Stimulated activated memory B cell treated with anti-CD40 and anti-IgM and Interleukin-4, amounts not matched to agents 10 μg/mL and 1 μg/mL and 100 μg/mL, for 72 hours (primary cell): ENCODE data around the gene CD6.
A peak's percentile ranks its signal among the peaks of the same experiment; 100 is the strongest.
"Not testable (repeated sequence)": the region's sequence is repeated elsewhere in the genome, so short reads cannot be mapped to it uniquely, and the experiment has no call there.

Source experiments
- ATAC-seq: fragments of 150-1000 bp; cut with Tn5 transposase; 2 replicates; pipeline ENCODE4 v1.10.0; 2021
- H3K27ac Mint-ChIP-seq: one replicate; pipeline ENCODE4 v1.8.0; 2022; ENCODE audit warnings: mild to moderate bottlenecking, mixed read lengths
- H3K27me3 Mint-ChIP-seq: one replicate; pipeline ENCODE4 v1.8.0; 2022; ENCODE audit warnings: mixed read lengths
- H3K36me3 Mint-ChIP-seq: one replicate; pipeline ENCODE4 v1.8.0; 2022; ENCODE audit warnings: mixed read lengths
- H3K4me1 Mint-ChIP-seq: one replicate; pipeline ENCODE4 v1.8.0; 2022; ENCODE audit warnings: mixed read lengths
- H3K4me3 Mint-ChIP-seq: one replicate; pipeline ENCODE4 v1.8.0; 2022; ENCODE audit warnings: mild to moderate bottlenecking, moderate library complexity, mixed read lengths
- H3K9me3 Mint-ChIP-seq: one replicate; pipeline ENCODE4 v1.8.0; 2022; ENCODE audit warnings: mixed read lengths

CD6 gene

GRCh38 chr11:60955571-60955970, 15.9 kb upstream of the CD6 start:
- Mint-ChIP-seq H3K36me3 (no peaks in the 10 kb centered on the region), H3K27ac (peak overlapping the region; percentile 21), H3K4me3 (no peak overlapping the region), H3K27me3 (no peaks in the 10 kb centered on the region), H3K9me3 (no peaks in the 10 kb centered on the region), H3K4me1 (peaks cover 27% of the 10 kb centered on the region)
- no peak for ATAC-seq

- H3K9me3 Mint-ChIP-seq = no peaks in the 10 kb centered on the region
- H3K4me3 Mint-ChIP-seq = no peak overlapping the region
- H3K36me3 Mint-ChIP-seq = no peaks in the 10 kb centered on the region
- H3K4me1 Mint-ChIP-seq = peaks cover 25% of the 10 kb centered on the region
- H3K27me3 Mint-ChIP-seq = no peaks in the 10 kb centered on the region
- peak overlapping the region; percentile 60 for H3K27ac Mint-ChIP-seq
- ATAC-seq = no peak
These were observed 14.3 kb upstream of the CD6 start for GRCh38 chr11:60957188-60957587.

GRCh38 chr11:60959431-60959830, 12.0 kb upstream of the CD6 start:
- H3K36me3 Mint-ChIP-seq = no peaks in the 10 kb centered on the region
- ATAC-seq = no peak
- peaks cover 2% of the 10 kb centered on the region for H3K4me1 Mint-ChIP-seq
- H3K9me3 Mint-ChIP-seq = no peaks in the 10 kb centered on the region
- H3K27me3 Mint-ChIP-seq = no peaks in the 10 kb centered on the region
- no peak overlapping the region for H3K4me3 Mint-ChIP-seq
- no peak overlapping the region for H3K27ac Mint-ChIP-seq

GRCh38 chr11:60960405-60960804, 11.1 kb upstream of the CD6 start:
- Mint-ChIP-seq H3K27me3 (no peaks in the 10 kb centered on the region), H3K9me3 (no peaks in the 10 kb centered on the region), H3K36me3 (no peaks in the 10 kb centered on the region), H3K4me3 (no peak overlapping the region), H3K4me1 (no peaks in the 10 kb centered on the region), H3K27ac (no peak overlapping the region)
- ATAC-seq = no peak

GRCh38 chr11:60964801-60965200, 6.7 kb upstream of the CD6 start:
- Mint-ChIP-seq H3K9me3 (peaks cover 5% of the 10 kb centered on the region), H3K36me3 (peaks cover 6% of the 10 kb centered on the region), H3K4me1 (no peaks in the 10 kb centered on the region), H3K27me3 (no peaks in the 10 kb centered on the region), H3K4me3 (no peak overlapping the region), H3K27ac (no peak overlapping the region)
- ATAC-seq = no peak

- H3K27ac Mint-ChIP-seq = no peak overlapping the region
- peaks cover 5% of the 10 kb centered on the region for H3K9me3 Mint-ChIP-seq
- peaks cover 20% of the 10 kb centered on the region for H3K4me1 Mint-ChIP-seq
- H3K4me3 Mint-ChIP-seq = no peak overlapping the region
- peaks cover 6% of the 10 kb centered on the region for H3K36me3 Mint-ChIP-seq
- H3K27me3 Mint-ChIP-seq = no peaks in the 10 kb centered on the region
- ATAC-seq = no peak
These were observed 4.6 kb upstream of the CD6 start for GRCh38 chr11:60966890-60967289.

GRCh38 chr11:60968223-60968622, 3.3 kb upstream of the CD6 start:
- Mint-ChIP-seq H3K9me3 (peaks cover 5% of the 10 kb centered on the region), H3K36me3 (peaks cover 6% of the 10 kb centered on the region), H3K4me1 (peaks cover 29% of the 10 kb centered on the region), H3K27me3 (no peaks in the 10 kb centered on the region), H3K4me3 (no peak overlapping the region), H3K27ac (no peak overlapping the region)
- ATAC-seq = no peak

- H3K9me3 Mint-ChIP-seq = peaks cover 5% of the 10 kb centered on the region
- no peaks in the 10 kb centered on the region for H3K27me3 Mint-ChIP-seq
- H3K4me1 Mint-ChIP-seq = peaks cover 41% of the 10 kb centered on the region
- ATAC-seq = peak; percentile 79
- H3K36me3 Mint-ChIP-seq = peaks cover 6% of the 10 kb centered on the region
- H3K4me3 Mint-ChIP-seq = peak overlapping the region; percentile 8
- H3K27ac Mint-ChIP-seq = peak overlapping the region; percentile 75
These were observed 1.1 kb upstream of the CD6 start for GRCh38 chr11:60970369-60970774.

GRCh38 chr11:60970890-60971289, 590 bp upstream of the CD6 start:
- Mint-ChIP-seq H3K36me3 (peaks cover 6% of the 10 kb centered on the region), H3K9me3 (peaks cover 5% of the 10 kb centered on the region), H3K27me3 (no peaks in the 10 kb centered on the region), H3K4me1 (peaks cover 41% of the 10 kb centered on the region), H3K27ac (peak overlapping the region; percentile 75), H3K4me3 (no peak overlapping the region)
- no peak for ATAC-seq

GRCh38 chr11:60972182-60973030, 926 bp downstream of the CD6 start:
- H3K4me1 Mint-ChIP-seq = peaks cover 48% of the 10 kb centered on the region
- peak overlapping the region; percentile 75 for H3K27ac Mint-ChIP-seq
- H3K4me3 Mint-ChIP-seq = peak overlapping the region; percentile 67
- no peaks in the 10 kb centered on the region for H3K27me3 Mint-ChIP-seq
- no peak for ATAC-seq
- H3K9me3 Mint-ChIP-seq = peaks cover 5% of the 10 kb centered on the region
- H3K36me3 Mint-ChIP-seq = peaks cover 6% of the 10 kb centered on the region

- Mint-ChIP-seq H3K27me3 (no peaks in the 10 kb centered on the region), H3K36me3 (no peaks in the 10 kb centered on the region), H3K27ac (peak overlapping the region; percentile 31), H3K4me1 (peaks cover 55% of the 10 kb centered on the region), H3K4me3 (no peak overlapping the region), H3K9me3 (no peaks in the 10 kb centered on the region)
- no peak for ATAC-seq
These were observed 2.2 kb downstream of the CD6 start for GRCh38 chr11:60973699-60974098.

- H3K4me1 Mint-ChIP-seq = peaks cover 55% of the 10 kb centered on the region
- ATAC-seq, H3K4me3 Mint-ChIP-seq, H3K27me3 Mint-ChIP-seq, H3K36me3 Mint-ChIP-seq, H3K9me3 Mint-ChIP-seq: not testable (repeated sequence)
- peak overlapping the region; percentile 31 for H3K27ac Mint-ChIP-seq
These were observed 2.8 kb downstream of the CD6 start for GRCh38 chr11:60974316-60974715.

GRCh38 chr11:60974726-60975125, 3.2 kb downstream of the CD6 start:
- peaks cover 55% of the 10 kb centered on the region for H3K4me1 Mint-ChIP-seq
- ATAC-seq = no peak
- peak overlapping the region; percentile 31 for H3K27ac Mint-ChIP-seq
- no peaks in the 10 kb centered on the region for H3K9me3 Mint-ChIP-seq
- no peak overlapping the region for H3K4me3 Mint-ChIP-seq
- no peaks in the 10 kb centered on the region for H3K36me3 Mint-ChIP-seq
- no peaks in the 10 kb centered on the region for H3K27me3 Mint-ChIP-seq

GRCh38 chr11:60977224-60977623, 5.7 kb downstream of the CD6 start:
- Mint-ChIP-seq H3K9me3 (no peaks in the 10 kb centered on the region), H3K4me1 (peaks cover 32% of the 10 kb centered on the region), H3K4me3 (no peak overlapping the region), H3K27ac (peak overlapping the region; percentile 34), H3K36me3 (no peaks in the 10 kb centered on the region), H3K27me3 (no peaks in the 10 kb centered on the region)
- ATAC-seq = no peak

GRCh38 chr11:60977836-60978235, 6.4 kb downstream of the CD6 start:
- peaks cover 25% of the 10 kb centered on the region for H3K4me1 Mint-ChIP-seq
- ATAC-seq = no peak
- no peak overlapping the region for H3K4me3 Mint-ChIP-seq
- peak overlapping the region; percentile 34 for H3K27ac Mint-ChIP-seq
- no peaks in the 10 kb centered on the region for H3K36me3 Mint-ChIP-seq
- no peaks in the 10 kb centered on the region for H3K9me3 Mint-ChIP-seq
- H3K27me3 Mint-ChIP-seq = no peaks in the 10 kb centered on the region
